HCT116 (cell line): ENCODE results near the gene OPN3. TPM values are rescaled to one million over a fixed set of nuclear protein-coding genes. Genes with fewer than 3 reads are reported as not detected.
A peak's percentile ranks its signal among the peaks of the same experiment; 100 is the strongest.

ENCODE experiments used
- ATAC-seq: fragments of 200-7000 bp; cut with Tn5 transposase; 2 replicates; pipeline ENCODE4 v1.9.1; 2020; ENCODE audit warnings: mild to moderate bottlenecking, moderate library complexity
- BruUV-seq: library from RNA; stranded (reverse); fragments of 400-500 nt; replicated peaks from 2 replicates; lab custom pipeline; 2021; lab: Mats Ljungman, UMichigan
- CTCF ChIA-PET: fragments of 300-600 bp; sonication (Branson Sonifier 250); formaldehyde crosslinking; loops from one replicate; lab custom pipeline; 2021; ENCODE audit warnings: antibody characterized with exemption; lab: Charles Lee
- POLR2A ChIA-PET: fragments of 300-600, 350-600 bp; sonication (Branson Sonifier 250); formaldehyde crosslinking; loops from one replicate; lab custom pipeline; 2021; ENCODE audit warnings: antibody characterized with exemption; lab: Charles Lee
- RAD21 ChIA-PET, 2 experiments: fragments of 300-600 bp; sonication (Branson Sonifier 250); formaldehyde crosslinking; loops; one replicate each; lab custom pipeline; 2023; ENCODE audit warnings: low total read pairs in 2 of 2; ENCODE audit not compliant: uncharacterized antibody in 2 of 2, unreplicated experiment in 2 of 2, low non-redundant PET in 1 of 2; lab: Charles Lee
- DNase-seq: peaks from one replicate; pipeline ENCODE4 v3.0.0-alpha.2; 2010; ENCODE audit warnings: low read depth, low spot score
- H2AFZ ChIP-seq: fragments of 200-600 bp; shearing (Covaris generic), sonication (generic); 2 replicates; pipeline ENCODE4 v1.6.1; 2017; ENCODE audit warnings: low read depth, mixed run types, mixed read lengths, antibody characterized with exemption, low read length; ENCODE audit not compliant: poor library complexity, severe bottlenecking
- H3K27ac ChIP-seq: 2 replicates; pipeline ENCODE4 v1.5.1; 2012; ENCODE audit warnings: low read depth, low read length
- H3K27me3 ChIP-seq: fragments of 200-600 bp; sonication (generic); 2 replicates; pipeline ENCODE4 v1.6.1; 2016; ENCODE audit warnings: mixed run types, low read length, mixed read lengths; ENCODE audit not compliant: insufficient read depth
- H3K36me3 ChIP-seq, 2 experiments: fragments of 200-500 bp in 1 of 2; fragments of 200-600 bp in 1 of 2; sonication (Bioruptor generic) in 1 of 2; sonication (generic) in 1 of 2; 2 replicates each; pipeline versions ENCODE4 v1.5.1 to v1.6.1; 2014 to 2016; ENCODE audit warnings: low read length in 2 of 2, inconsistent platforms in 1 of 2, mixed read lengths in 1 of 2, mixed run types in 1 of 2; ENCODE audit not compliant: insufficient read depth in 2 of 2, control insufficient read depth in 1 of 2
- H3K4me1 ChIP-seq, 2 experiments: fragments of 200-600 bp in 1 of 2; sonication (generic) in 1 of 2; 2 replicates each; pipeline versions ENCODE4 v1.5.1 to v1.6.1; 2012 to 2017; ENCODE audit warnings: low read length in 2 of 2, inconsistent platforms in 1 of 2, mild to moderate bottlenecking in 1 of 2, mixed read lengths in 1 of 2, mixed run types in 1 of 2, moderate library complexity in 1 of 2; ENCODE audit not compliant: insufficient read depth in 2 of 2, control insufficient read depth in 1 of 2
- H3K4me2 ChIP-seq: fragments of 200-600 bp; sonication (generic); 2 replicates; pipeline ENCODE4 v1.6.1; 2017; ENCODE audit warnings: mixed run types, low read length, mixed read lengths
- H3K4me3 ChIP-seq, 2 experiments: fragments of 200-600 bp in 1 of 2; sonication (generic) in 1 of 2; replicated peaks in 1 of 2; 2 replicates each; pipeline ENCODE4 v1.5.1; 2011 to 2016; ENCODE audit warnings: low read length in 2 of 2, control low read depth in 1 of 2, low read depth in 1 of 2, mild to moderate bottlenecking in 1 of 2, mixed read lengths in 1 of 2, mixed run types in 1 of 2
- H3K79me2 ChIP-seq: fragments of 200-600 bp; sonication (generic); 2 replicates; pipeline ENCODE4 v1.6.1; 2017; ENCODE audit warnings: mild to moderate bottlenecking, mixed run types, low read length, moderate library complexity, mixed read lengths; ENCODE audit not compliant: insufficient read depth
- H3K9ac ChIP-seq: fragments of 200-600 bp; sonication (generic); 2 replicates; pipeline ENCODE4 v1.6.1; 2016; ENCODE audit warnings: low read length, mixed read lengths
- H3K9me2 ChIP-seq: fragments of 200-600 bp; sonication (generic), shearing (Covaris generic); 2 replicates; pipeline ENCODE4 v1.6.1; 2017; ENCODE audit warnings: mixed run types, mild to moderate bottlenecking, moderate library complexity; ENCODE audit not compliant: insufficient read depth
- H3K9me3 ChIP-seq, 2 experiments: fragments of 200-500 bp in 1 of 2; fragments of 200-600 bp in 1 of 2; sonication (Bioruptor generic) in 1 of 2; sonication (generic) in 1 of 2; 2 replicates each; pipeline ENCODE4 v1.6.1; 2014 to 2017; ENCODE audit warnings: low read length in 2 of 2, mixed read lengths in 2 of 2, inconsistent platforms in 1 of 2, low read depth in 1 of 2, mild to moderate bottlenecking in 1 of 2, mixed run types in 1 of 2, moderate library complexity in 1 of 2; ENCODE audit not compliant: control insufficient read depth in 1 of 2, insufficient read depth in 1 of 2
- H4K20me1 ChIP-seq: fragments of 200-600 bp; sonication (generic), shearing (Covaris generic); 2 replicates; pipeline ENCODE4 v1.6.1; 2017; ENCODE audit warnings: mixed run types, mild to moderate bottlenecking, moderate library complexity; ENCODE audit not compliant: insufficient read depth
- CBX3 ChIP-seq: IDR thresholded peaks from 2 replicates; pipeline ENCODE4 v1.6.1; 2012; ENCODE audit warnings: low read depth
- POLR2AphosphoS5 ChIP-seq: IDR thresholded peaks from 2 replicates; pipeline ENCODE4 v1.6.1; 2011; ENCODE audit warnings: mild to moderate bottlenecking, low read depth, low read length, moderate library complexity
- RAD21 ChIP-seq: IDR thresholded peaks from 2 replicates; pipeline ENCODE4 v1.6.1; 2012; ENCODE audit warnings: low read depth, mild to moderate bottlenecking
- TCF7L2 ChIP-seq: IDR thresholded peaks from 2 replicates; pipeline ENCODE4 v1.7.0; 2011; ENCODE audit warnings: borderline replicate concordance, inconsistent platforms; ENCODE audit not compliant: insufficient read depth, insufficient read length; ENCODE audit errors: extremely low read depth
- intact Hi-C: fragments of 100-400 bp; cut with micrococcal nuclease; formaldehyde crosslinking; loops from 2 replicates; pipeline ENCODE4 v1.10.0; 2022
- total RNA-seq: library from RNA; stranded (reverse); gene quantifications from one replicate; pipeline ENCODE4 v1.2.1, GENCODE V29; 2021; ENCODE audit not compliant: unreplicated experiment
- TF ChIP-seq, protein P1 (sequence below): IDR thresholded peaks from 2 replicates; pipeline ENCODE4 v1.6.1; 2012

Gene OPN3
- total RNA-seq, 1 experiment from 2014 or later: 6.1 TPM

- intact Hi-C loops: no loop called here
- no TSS peak for BruUV-seq
- DNase-seq (no peak), ATAC-seq (no peak)
- ChIA-PET CTCF (no interaction called here), RAD21 (no interaction called here), POLR2A (no interaction called here)
- no peak overlapping the region for H3K9ac ChIP-seq
- no peak overlapping the region for H3K27ac ChIP-seq
- H3K27me3 ChIP-seq: peaks cover 12% of the 10 kb centered on the region; the same call in 1 of the 2 replicates
- H3K36me3 ChIP-seq: no peaks in the 10 kb centered on the region
- no peaks in the 10 kb centered on the region for H3K9me2 ChIP-seq
- no peak overlapping the region for H2AFZ ChIP-seq
- H3K9me3 ChIP-seq: no peaks in the 10 kb centered on the region
- H3K79me2 ChIP-seq: no peaks in the 10 kb centered on the region
- H4K20me1 ChIP-seq: no peaks in the 10 kb centered on the region
- no peak overlapping the region for H3K4me3 ChIP-seq
- no peaks in the 10 kb centered on the region for H3K4me1 ChIP-seq
- no peak overlapping the region for H3K4me2 ChIP-seq
- TF ChIP-seq CBX3 (no peak), POLR2AphosphoS5 (no peak), RAD21 (no peak), TCF7L2 (peak; percentile 42)
- TF ChIP-seq, all 23 proteins: peak for 1
These were observed 37.0 kb upstream of the OPN3 start for GRCh38 chr1:241677201-241677600.

DNA sequence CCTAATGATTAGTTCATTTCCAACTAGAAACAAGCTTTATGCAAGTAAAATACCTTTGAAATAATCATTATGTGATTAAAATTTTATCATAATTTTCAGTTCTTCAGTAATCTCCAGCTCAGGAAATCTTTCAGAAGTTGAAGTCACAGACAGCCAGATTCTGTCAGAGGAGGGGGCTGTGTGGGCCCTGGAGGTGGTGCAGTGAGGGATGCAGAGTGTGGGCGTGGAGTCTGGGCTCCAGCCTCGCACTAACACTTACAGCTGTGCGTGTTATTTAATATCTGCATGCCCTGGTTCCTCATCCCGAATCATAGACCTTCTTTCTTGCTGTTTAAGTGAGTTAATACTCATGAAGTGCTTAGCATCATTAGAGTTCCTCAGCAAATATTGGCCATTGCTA lies 35.8 kb upstream of the OPN3 start:
- Histone ChIP-seq H3K79me2 (no peaks in the 10 kb centered on the region), H3K4me1 (no peaks in the 10 kb centered on the region), H3K9me2 (no peaks in the 10 kb centered on the region), H4K20me1 (no peaks in the 10 kb centered on the region), H2AFZ (no peak overlapping the region), H3K9me3 (no peaks in the 10 kb centered on the region), H3K9ac (no peak overlapping the region), H3K4me3 (no peak overlapping the region), H3K36me3 (no peaks in the 10 kb centered on the region), H3K27me3 (peaks cover 12% of the 10 kb centered on the region; the same call in 1 of the 2 replicates), H3K4me2 (no peak overlapping the region), H3K27ac (no peak overlapping the region)
- ChIA-PET POLR2A (no interaction called here), CTCF (no interaction called here), RAD21 (no interaction called here)
- TF ChIP-seq, protein P1, sequence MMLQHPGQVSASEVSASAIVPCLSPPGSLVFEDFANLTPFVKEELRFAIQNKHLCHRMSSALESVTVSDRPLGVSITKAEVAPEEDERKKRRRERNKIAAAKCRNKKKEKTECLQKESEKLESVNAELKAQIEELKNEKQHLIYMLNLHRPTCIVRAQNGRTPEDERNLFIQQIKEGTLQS: no peak
- no peak for ATAC-seq
- BruUV-seq: no TSS peak
- no peak for DNase-seq
- intact Hi-C loops: no loop called here
